ENCODE data around the gene ATRN.

The ATRN gene

DNA sequence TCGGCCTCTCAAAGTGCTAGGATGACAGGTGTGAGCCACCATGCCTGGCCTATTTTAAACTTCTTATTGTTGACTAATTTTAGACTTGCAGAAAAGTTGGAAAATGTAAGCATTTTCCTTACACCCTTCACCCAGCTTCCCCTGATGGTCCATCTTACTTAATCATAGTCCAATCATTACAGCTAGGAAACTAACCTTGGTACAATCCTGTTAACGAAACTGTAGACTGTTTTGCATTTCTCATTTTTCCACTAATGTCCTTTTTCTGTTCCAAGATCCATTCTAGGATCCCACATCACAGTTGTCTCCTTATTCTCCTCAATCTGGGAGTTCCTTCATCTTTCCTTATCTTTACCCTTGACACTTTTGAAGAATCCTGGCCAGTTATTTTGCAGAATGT, 193.0 kb downstream of the ATRN start:
- TF ChIP-seq CTCF (IDR thresholded peaks at IDR 0.05; ENCODE audit: low read depth, low read length) = no peak
- DNase-seq (ENCODE audit: extremely low read depth, low read depth) = no peak

- no peak for TF ChIP-seq CTCF (IDR thresholded peaks at IDR 0.05; ENCODE audit: low read depth, low read length)
- no peak for DNase-seq (ENCODE audit: extremely low read depth, low read depth)
Observed at GRCh38 chr20:3667434-3668037, 196.7 kb downstream of the ATRN start.

DNA sequence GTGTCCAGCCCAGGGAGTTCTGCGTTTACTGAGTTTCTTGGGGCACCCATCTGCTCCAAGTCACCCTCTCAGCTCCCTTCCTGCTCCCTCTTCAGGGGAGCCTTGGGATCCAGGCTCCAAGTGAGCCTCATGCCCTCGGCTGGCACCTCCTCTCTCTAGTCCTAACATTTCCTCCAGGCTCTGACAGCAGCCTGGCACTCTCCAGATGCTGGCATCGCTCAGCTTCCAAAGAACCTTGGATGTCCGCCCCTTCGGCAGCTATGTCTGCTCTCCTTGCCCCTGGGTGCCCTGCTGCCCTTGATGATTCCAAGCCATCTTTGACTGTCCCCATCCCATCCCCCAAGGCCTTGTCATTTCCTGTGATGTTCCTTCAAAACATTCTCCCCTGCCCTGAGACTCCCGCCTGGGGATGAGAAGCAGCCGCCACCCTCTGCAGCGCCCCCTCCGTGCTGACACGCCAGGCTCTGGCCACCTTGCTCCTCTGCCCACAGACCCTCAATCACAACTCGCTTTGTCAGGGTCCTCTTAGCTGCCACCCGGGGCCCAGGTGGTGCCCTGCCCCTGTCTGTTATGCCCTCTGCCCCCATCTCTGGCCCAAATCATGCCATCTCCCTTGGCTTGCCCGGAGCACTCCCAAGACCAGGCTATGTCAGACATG, 199.0 kb downstream of the ATRN start:
- TF ChIP-seq CTCF (IDR thresholded peaks at IDR 0.05; ENCODE audit: low read depth, low read length) = no peak
- no peak for DNase-seq (ENCODE audit: extremely low read depth, low read depth)

DNA sequence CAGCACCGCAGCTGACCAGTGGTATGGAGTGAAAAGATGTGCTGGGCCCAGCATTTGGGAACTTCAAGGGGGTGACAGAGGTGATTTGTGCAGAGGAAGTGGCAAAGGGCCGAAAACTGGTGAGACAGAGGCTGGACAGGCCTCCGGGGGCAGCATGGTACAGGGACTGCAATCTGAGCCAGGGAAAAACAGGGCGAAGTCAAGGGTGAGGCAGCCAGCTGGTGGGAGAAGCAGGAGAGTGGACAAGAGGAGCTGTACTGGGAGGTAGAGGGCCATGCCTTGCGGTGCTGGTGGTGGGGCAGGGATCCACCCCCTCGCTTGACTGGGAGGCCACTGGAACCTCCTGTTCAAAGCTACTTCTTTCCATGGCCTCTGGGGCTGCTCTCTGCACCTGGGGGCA, 199.7 kb downstream of the ATRN start:
- no peak for DNase-seq (ENCODE audit: extremely low read depth, low read depth)
- TF ChIP-seq CTCF (IDR thresholded peaks at IDR 0.05; ENCODE audit: low read depth, low read length) = peak; percentile 2

- DNase-seq (ENCODE audit: extremely low read depth, low read depth) = no peak
- no peak for TF ChIP-seq CTCF (IDR thresholded peaks at IDR 0.05; ENCODE audit: low read depth, low read length)
Observed at GRCh38 chr20:3670945-3671344, 200.1 kb downstream of the ATRN start.

- DNase-seq (ENCODE audit: extremely low read depth, low read depth) = no peak
Observed at GRCh38 chr20:3671986-3672546, 201.2 kb downstream of the ATRN start.

More at GRCh38 chr20:3671986-3672546, 201.2 kb downstream of the ATRN start:
- TF ChIP-seq CTCF (IDR thresholded peaks at IDR 0.05; ENCODE audit: low read depth, low read length) = no peak
